Activated CD4-positive, CD25-positive, alpha-beta regulatory T cell treated with anti-CD3 and anti-CD28 coated beads, Interleukin-2, amount 50 U/mL, for 24 hours (primary cell): ENCODE results near the gene OR2H2.

ENCODE experiments used
- ATAC-seq, 2 donors: fragments of 150-1000 bp; cut with Tn5 transposase; one replicate each; pipeline ENCODE4 v1.10.0; 2021; ENCODE audit warnings: mild to moderate bottlenecking in 1 of 2, moderate library complexity in 1 of 2

Gene OR2H2

GRCh38 chr6:29593199-29593855 is 8.4 kb downstream of the OR2H2 start:
- no peak for ATAC-seq

- ATAC-seq: no peak
Measured at GRCh38 chr6:29596381-29596900, 11.5 kb downstream of the OR2H2 start.

GRCh38 chr6:29597184-29597583 is 12.3 kb downstream of the OR2H2 start:
- ATAC-seq: no peak

- ATAC-seq: no peak
Measured at GRCh38 chr6:29598172-29598747, 13.3 kb downstream of the OR2H2 start.

GRCh38 chr6:29602564-29603361 is 17.8 kb downstream of the OR2H2 start:
- ATAC-seq: no peak

DNA sequence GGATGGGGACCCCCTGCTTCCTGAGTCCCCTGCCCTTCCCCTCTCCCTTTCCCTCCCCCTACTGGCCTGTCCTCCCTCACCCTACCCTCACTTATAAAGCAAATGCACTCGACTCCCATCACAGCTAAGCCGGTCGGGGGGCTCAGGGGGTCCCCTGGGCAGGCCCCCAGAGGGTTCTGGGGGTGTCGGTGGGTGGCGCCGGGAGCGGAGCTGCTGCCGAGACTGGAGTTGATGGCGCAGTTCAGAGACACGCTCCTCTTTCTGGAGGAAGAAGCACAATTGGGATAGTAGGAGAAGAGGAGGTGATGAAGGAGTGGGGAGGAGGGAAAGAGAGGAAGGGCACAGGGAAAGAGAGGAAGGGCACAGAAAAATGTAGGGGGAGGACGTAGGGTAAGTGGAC is 18.5 kb downstream of the OR2H2 start:
- ATAC-seq: no peak

DNA sequence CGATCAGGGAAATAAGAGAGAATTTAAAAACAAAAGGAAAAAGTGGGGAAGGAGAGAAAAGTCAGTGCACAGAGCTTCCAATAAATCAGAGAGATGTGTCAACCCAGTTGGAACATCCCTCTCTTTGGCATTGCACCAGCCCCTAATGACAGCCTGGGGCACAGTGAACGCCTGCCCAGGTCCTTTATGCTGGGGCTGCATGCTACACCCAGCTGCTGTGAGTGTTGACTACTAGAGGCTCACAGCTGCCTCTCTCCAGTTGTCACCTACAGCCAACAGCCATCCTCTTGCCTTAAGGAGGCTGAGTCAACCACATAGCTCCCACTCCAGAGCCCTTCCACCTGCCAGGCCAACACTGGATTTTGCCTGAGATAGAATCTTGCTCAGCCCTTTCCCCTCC is 19.0 kb downstream of the OR2H2 start:
- ATAC-seq: no peak

GRCh38 chr6:29608131-29608530 is 23.2 kb downstream of the OR2H2 start:
- no peak for ATAC-seq

- no peak for ATAC-seq
Measured at GRCh38 chr6:29610540-29610939, 25.6 kb downstream of the OR2H2 start.

DNA sequence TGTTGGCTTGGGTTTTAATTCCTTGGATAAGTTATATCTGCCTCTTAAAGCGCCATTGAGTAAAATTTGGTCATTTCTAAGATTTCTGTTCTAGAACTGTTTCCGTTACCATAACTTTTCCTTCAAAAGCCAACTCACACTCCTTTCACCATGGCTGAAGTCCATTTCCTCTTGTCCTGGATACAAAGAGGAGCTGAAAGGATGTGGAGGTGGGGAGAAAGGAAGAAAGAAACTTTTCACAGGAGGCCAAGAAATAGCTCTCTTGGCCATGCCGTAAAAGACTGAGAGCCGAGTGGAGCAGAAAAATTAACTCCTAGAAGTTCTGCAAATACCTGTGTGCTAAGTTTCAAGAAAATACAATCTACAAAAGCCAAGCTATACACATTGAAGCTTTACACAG is 26.5 kb downstream of the OR2H2 start:
- ATAC-seq: no peak

DNA sequence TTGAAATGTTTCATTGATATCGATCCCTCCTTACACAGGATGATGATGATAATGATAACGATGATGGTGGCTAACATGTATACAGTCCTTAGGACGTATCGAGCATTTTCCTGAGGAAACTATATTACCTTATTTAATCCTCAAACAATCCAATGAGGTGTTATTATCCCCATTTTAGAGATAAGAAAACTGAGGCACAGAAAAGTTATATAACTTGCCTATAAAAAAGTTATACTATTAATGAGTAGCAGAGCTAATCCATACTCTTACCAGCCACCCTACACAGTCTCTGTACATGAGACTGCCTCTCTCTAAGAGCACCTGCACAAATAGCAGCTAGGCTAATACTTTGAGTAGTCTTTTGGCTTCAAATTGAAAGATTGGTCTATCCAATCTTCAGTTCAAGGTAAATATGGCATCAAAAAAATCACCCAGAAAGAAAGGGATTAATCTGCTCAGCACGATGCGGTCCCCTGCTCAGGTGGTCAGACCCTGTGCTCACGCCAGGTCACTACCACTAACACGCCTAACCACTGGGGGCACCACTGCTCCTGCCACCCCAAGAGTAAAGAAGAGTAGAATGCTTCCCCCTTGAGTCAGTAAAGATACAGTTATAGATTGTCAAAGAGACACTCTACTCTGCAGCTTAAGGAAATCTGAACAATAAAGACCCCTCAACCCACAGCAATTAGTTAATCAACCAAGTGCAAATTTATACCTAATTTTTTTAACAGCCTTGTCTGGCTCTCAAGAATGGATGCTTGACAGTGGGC is 33.0 kb downstream of the OR2H2 start:
- no peak for ATAC-seq

GRCh38 chr6:29619578-29620160 is 34.7 kb downstream of the OR2H2 start:
- no peak for ATAC-seq

DNA sequence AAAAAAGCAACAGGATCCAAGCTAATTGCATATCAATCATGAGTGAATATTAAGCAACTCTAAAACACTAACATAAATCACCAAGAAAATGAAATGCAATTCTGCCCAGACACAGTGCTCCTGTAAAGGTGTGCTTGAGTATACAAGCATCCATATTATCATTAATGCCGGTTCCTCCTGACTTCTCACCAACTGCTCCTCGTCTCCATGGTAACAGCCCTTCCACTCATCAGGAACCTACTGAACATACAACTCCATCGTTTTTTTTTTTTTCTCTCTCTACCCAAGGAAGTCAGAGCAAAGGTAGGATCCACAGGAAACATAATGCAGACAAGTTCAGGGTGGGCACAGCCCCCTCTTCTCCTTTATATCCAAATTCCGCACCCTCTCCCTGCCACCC is 35.7 kb downstream of the OR2H2 start:
- no peak for ATAC-seq

GRCh38 chr6:29624520-29624961 is 39.6 kb downstream of the OR2H2 start:
- ATAC-seq: no peak

DNA sequence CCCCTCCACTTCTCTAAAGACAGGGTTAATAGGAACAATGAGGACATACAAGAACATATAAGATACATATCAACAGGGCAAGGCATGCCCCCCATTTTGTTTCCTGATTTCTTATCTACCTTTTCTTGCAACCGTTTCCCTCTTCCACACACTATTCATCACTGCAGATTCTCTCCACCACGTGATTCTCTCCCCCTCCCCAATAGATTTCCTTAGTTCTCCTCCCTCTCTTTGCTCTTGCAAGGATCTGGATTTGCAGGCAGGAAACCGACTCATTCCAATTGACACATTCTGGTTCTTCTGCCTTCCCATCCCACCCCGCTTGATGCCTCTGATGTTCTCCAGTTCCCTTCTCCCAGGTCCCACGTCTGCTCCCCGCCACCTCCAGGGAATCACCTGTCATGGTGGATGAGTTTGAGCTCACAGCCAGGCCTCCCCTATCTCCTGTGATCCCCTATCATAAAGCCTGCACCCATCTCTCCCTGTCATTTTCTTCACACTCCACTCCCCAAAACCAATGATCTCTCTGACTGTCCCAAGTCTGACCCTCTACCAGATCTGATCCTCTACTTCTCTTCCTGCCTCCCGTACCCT is 40.5 kb downstream of the OR2H2 start:
- no peak for ATAC-seq

DNA sequence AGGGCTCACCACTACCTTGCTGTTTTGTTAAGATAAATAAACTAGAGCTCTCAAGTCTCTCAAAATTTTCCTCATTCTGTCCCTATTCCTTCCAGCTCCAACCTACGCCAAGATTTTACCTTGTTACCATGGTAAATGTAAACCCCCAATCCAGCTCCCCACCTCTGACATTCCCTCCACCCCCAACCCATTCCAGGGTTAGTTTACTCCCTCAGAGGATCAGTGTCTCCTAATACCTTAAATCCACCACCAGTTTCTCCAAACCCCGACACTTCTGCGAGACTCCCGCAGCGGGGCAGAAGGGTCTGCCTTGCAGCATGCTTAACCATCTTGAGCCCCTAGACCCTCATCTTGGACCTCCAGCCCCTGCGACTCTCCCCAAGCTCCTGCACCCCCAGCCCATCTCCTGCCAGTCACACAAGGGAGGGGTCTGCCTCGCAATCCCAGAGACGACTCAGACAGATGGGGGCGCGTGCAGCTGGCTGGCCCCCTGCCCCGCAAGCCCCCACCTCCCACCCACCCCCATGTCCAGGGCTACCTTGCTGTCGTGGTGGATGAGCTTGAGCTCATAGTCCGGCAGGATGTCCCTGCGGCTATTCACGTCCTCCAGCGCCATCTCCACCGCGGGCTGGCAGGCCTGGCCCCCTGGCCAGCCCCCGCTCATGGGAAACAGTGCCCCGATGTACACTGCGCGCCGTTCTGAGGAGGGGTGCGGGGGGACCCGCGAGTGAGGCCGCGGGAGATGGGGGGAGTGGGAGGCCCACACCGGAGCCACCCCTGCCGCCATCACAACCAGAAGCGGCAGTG is 42.2 kb downstream of the OR2H2 start:
- ATAC-seq: no peak

DNA sequence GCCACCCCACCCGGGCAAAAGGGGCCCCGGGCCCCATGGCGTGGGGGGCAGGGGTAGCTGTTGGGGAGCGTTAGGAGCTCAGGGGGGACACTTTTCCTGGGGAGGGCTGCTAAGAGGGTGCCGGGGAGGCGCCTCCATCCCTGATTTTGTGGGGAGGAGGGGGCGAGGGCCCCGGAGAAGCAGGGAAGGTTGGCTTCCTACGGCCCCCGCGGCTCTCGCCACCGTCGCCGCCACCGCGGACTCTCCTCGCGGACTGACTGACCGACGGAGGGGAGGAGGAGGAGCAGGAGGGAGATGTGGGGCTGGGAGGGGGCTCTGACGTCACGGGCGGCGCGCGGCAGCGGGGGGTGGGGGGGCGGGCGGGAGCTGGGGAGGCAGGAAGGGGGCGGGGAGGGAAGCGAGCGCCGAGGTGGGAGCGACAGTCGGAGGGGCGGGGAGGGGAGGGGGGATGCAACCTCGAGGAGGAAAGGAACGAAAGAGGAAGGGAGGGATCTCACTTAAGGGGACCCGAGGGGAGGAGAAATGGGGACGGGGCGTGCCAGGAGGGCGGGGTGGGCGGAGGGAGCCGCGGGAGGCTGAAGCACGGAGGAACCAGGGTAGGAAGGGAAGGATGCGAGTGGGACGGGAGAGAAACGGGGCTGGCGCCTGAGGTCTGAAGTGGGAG is 43.0 kb downstream of the OR2H2 start:
- peak; percentile 21 to 25 for ATAC-seq

DNA sequence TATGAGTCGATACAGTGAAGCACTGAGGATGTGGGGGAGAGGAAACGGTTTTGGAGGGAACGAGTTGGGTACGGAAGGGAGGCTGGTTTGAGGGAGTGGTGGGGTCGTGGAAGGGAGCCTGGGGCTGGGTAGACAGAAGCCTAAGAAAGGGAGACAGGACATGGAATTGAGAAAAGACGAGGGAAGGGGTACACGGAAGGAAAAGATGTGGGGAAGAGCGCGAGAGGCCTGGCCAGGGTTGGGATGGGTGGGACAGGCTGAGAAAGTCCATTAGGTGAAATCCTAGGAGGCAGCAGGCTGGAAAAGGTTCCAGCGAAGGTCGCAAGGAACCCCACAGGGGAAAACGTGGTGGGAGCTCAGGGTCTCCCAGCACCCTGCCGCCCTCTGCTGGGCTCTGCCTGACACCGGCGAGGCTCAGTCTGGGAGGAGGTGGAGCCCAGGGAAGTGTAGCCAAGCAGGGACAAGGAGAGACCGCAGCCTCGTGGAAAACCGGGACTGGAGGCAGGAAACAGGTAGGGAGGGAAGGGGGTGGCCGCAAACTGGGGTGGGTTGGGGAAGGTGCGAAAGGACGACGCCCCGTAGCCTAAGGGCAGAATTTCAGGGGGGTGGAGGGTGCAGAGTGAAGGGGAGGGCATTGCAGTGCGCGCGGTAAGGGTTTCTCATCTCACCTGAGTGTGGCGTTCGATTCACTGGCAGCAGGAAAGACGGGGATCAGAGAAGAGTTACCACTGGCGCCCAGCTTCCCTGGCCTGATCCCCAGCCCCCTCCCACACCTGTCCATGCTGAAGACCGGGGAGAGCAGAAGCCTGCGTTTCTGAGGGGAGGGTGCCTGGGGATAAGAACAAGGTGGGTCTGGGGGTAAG is 43.7 kb downstream of the OR2H2 start:
- ATAC-seq: peak; percentile 57 to 60

- no peak for ATAC-seq
Measured at GRCh38 chr6:29629571-29629970, 44.6 kb downstream of the OR2H2 start.

GRCh38 chr6:29630315-29630714 is 45.4 kb downstream of the OR2H2 start:
- ATAC-seq: no peak
